GM21526 (cell line): ENCODE measurements around the gene TP53RK.
"Not testable (repeated sequence)": the region's sequence is repeated elsewhere in the genome, so short reads cannot be mapped to it uniquely, and the experiment has no call there.

ENCODE experiments used
- ATAC-seq: cut with Tn5 transposase; IDR thresholded peaks from one replicate; pipeline ENCODE4 v1.9.1; 2021; ENCODE audit warnings: moderate library complexity; ENCODE audit not compliant: unreplicated experiment, low FRiP score

The TP53RK gene

DNA sequence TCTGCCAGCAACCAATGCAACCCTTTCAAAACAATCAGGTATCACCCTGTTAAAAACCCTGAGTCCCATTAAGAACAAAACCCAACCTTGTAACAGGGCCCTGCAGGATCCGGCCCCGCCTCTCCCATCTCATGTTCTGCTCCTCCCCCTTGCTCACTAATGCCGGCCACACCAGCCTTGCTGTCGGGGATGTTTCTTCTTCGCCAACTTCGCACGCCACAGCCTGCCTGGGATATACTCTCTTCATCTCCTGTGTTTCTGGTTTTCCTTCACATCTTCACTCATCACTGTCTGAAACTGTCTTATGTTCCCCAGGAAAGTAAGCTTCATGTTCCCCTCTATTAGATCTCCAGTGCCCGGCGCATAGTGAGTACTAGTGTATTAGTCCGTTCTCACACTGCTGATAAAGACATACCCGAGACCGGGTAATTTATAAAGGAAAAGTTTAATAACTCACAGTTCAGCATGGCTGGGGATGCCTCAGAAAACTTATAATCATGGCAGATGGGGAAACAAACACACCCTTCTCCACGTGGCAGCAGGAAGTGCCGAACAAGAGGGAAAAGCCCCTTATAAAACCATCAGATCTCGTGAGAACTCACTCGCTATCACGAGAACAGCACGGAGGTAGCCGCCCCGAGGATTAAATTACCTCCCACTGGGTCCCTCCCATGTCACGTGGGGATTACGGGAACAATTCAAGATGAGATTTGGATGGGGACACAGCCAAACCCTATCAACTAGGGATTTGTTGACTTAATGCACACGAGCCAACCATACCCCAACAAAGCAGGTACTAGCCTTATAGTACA lies 5.1 kb downstream of the TP53RK start:
- no peak for ATAC-seq

- ATAC-seq = no peak
These were observed 5.6 kb downstream of the TP53RK start for GRCh38 chr20:46683668-46683938.

- no peak for ATAC-seq
These were observed 6.1 kb downstream of the TP53RK start for GRCh38 chr20:46683011-46683667.

DNA sequence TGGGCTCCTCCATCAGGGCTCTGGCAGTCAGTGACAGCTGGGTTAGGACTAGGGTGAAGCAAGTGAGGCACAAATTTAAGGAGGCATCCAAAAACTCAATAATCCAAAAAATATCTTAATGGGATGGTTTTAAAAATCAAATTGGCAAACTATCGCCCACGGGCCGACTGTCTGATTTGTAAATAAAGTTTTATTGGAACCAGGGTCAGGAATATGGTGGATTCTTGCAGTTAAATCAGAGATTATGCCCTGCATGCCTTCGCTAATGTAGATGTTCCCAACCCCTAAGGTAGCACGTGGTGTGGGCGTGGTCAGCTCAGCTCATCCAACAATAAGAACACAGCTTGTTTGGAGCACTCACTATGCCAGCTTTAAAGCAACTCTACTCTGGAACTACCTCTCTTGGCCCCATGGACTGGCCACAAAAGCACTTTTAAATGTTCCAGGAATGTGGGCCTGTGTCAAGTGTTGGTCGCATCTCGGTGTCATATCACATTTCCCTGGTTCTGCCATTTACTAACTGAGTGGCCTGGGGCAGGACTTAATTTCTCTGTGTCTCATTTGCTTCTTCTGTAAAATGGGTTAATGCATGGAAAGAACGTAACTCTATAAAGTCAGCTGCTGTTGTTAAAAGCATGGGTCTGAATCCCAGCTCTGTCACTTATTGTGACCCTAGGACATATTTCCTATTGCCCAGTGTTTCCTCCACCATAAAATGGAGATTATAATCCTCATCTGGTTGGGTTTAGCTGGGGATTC lies 7.0 kb downstream of the TP53RK start:
- no peak for ATAC-seq

DNA sequence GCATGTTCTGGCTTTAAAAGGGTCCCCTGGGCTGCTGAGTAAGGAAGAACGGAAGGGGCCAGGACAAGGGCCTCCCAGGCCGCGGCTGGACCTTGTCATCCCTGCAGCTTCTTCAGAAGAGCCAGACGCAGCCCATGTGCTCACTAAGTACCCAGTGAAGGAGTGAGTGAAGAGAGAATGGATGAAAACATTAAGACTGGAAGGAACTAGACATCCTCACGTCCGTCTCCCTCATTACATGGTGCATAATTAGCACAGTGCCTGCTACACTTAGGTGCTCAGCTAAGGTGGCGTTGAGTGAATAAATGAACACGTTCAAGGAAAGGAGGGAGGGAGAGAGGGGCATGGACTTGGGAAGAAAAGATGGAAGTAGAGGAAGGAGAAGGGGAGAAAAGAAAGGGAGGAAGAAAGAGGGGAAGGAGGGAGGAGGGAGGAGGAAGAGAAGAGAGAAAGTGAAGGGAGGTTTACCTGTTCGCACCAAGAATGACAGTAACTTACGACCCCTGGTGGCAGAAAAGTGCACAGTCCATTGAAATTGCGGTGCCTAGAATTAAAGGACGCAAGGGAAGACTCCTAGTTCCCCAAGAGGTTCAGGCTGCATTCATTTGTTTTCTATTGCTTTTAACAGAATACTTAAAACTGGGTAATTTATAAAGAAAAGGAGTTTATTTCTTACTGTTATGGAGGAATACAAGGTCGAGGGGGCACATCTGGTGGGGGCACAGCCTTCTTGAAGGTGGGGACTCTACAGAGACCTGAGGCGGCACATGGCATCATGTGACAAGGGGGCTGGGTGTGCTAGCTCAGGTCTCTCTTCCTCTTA lies 8.0 kb downstream of the TP53RK start:
- no peak for ATAC-seq

DNA sequence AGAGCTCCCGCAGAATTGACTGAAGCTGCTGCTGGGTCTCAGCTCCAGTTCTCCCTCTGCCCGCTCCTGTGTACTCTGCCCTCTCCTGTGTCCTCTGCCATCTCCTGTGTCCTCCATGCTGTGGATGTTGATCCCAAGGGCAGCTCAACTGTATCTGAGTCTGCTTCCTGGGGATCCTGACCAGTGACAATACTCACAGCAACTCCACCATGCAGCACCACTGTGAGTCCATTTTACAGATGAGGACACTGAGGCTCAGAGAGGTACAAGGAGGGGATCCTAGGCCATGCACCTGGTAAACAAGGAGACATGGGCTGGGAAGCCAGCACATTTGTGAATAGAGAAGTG lies 8.6 kb downstream of the TP53RK start:
- no peak for ATAC-seq

- ATAC-seq = no peak
These were observed 10.7 kb downstream of the TP53RK start for GRCh38 chr20:46678516-46678915.

- ATAC-seq = no peak
These were observed 11.6 kb downstream of the TP53RK start for GRCh38 chr20:46677608-46678007.

GRCh38 chr20:46676649-46677316 lies 12.5 kb downstream of the TP53RK start:
- not testable (repeated sequence) for ATAC-seq

- no peak for ATAC-seq
These were observed 14.8 kb downstream of the TP53RK start for GRCh38 chr20:46674253-46675083.

- ATAC-seq = no peak
These were observed 15.6 kb downstream of the TP53RK start for GRCh38 chr20:46673394-46674252.

DNA sequence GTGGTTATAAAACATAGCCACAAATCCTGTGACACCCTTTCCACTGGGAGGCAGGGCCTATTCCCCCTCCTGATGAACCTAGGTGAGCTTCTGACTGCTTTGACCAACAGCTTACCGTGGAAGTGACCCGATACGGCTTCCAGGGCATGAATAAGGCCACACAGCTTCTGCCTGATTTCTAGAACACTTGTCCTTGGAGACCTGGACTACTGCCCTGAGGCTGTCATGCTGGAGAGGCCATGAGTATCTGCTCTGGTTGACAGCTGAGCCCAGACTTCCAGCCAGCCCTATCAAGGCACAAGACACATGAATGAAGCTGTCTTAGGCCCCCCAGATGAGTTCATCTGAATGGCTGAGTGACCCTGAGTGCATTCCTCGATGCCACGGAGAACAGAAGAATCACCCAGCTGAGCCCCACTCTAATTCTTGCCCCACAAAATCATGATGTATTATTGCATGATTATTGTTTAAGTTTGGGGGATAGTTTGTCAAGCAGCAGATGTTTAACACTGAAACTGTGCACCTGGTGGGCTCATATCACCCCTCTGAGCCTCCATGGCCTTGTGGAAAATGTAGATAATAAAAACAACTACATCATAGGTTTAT lies 16.6 kb downstream of the TP53RK start:
- ATAC-seq = no peak

GRCh38 chr20:46671866-46672542 lies 17.2 kb downstream of the TP53RK start:
- ATAC-seq = no peak

- no peak for ATAC-seq
These were observed 18.4 kb downstream of the TP53RK start for GRCh38 chr20:46670585-46671584.

- ATAC-seq = no peak
These were observed 19.0 kb downstream of the TP53RK start for GRCh38 chr20:46670228-46670584.

DNA sequence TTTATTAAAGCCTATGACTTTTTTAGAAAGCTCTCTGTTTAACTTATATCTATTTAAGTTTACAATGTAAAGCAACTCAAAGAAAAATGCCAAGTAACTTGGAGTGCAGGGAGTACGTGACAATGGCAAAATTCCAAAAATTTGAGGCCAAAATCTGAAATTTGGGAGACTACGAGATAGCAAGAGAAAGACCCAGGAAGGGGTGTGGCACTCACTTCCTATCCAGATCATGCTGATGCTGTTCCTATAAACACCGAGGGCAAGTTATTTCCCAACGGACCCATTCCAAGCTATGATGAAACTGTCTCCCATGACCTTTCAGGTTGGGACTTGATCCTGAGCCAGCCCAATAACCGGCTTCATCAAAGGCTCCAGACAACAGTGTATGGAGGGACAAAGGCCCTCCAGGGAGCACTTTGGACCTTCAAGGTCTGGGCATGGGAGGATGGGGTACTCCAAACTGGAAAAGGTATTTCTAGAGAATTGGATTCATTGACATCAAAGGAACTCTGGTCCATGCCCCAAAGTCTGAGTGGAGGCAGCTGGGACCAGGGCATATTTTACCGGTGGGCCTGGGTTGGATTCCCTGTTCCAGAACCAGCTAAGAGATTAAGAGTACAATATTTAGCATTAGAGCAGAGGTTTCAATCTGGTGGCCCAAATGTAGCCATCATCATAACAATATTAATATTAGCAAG lies 22.3 kb downstream of the TP53RK start:
- ATAC-seq = no peak
